Measurements from ENCODE around the gene JAM2.
"Not testable (repeated sequence)": the region's sequence is repeated elsewhere in the genome, so short reads cannot be mapped to it uniquely, and the experiment has no call there.

JAM2 gene

DNA sequence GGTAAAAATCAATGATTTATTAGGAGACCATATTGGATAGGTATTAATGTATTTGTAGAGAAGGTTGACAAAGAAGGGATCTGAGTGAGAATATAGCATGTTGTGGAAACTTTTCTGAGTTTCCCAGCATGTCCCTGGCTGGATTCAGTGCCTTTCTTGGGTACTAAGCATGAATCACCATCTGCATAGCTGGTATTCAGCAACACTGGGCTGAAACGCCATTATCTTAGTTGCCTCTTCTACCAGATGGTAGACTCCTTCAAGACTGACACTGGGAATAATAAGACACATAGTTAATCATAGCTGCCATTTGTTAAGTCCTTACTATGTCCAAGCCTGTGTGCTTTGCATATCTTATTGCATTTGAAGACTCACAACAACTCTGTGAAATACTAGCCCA is 50.2 kb downstream of the JAM2 start:
- no peaks in the 10 kb centered on the region for H3K79me2 ChIP-seq (ENCODE audit: insufficient read depth, low read depth)
- no peaks in the 10 kb centered on the region for H4K20me1 ChIP-seq (ENCODE audit: insufficient read depth)
- H2AFZ ChIP-seq (ENCODE audit: low read depth), result no peak overlapping the region
- no peaks in the 10 kb centered on the region for H3K27me3 ChIP-seq (ENCODE audit: insufficient read depth, low read depth)
- no peak overlapping the region for H3K27ac ChIP-seq
- H3K4me2 ChIP-seq, result no peak overlapping the region
- no peak for TF ChIP-seq CTCF (conservative IDR thresholded peaks at IDR 0.05; ENCODE audit: low read depth, low read length)
- H3K4me1 ChIP-seq (ENCODE audit: low read depth, poor library complexity, severe bottlenecking), result no peaks in the 10 kb centered on the region
- no peaks in the 10 kb centered on the region for H3K36me3 ChIP-seq (ENCODE audit: insufficient read depth)
- no peak overlapping the region for H3K4me3 ChIP-seq (IDR thresholded peaks at IDR 0.05; ENCODE audit: insufficient read depth, low read depth, low read length)
- no peak overlapping the region for H3K9ac ChIP-seq

GRCh38 chr21:25691976-25692375 is 52.9 kb downstream of the JAM2 start:
- no peaks in the 10 kb centered on the region for H4K20me1 ChIP-seq (ENCODE audit: insufficient read depth)
- no peak for TF ChIP-seq CTCF (conservative IDR thresholded peaks at IDR 0.05; ENCODE audit: low read depth, low read length)
- H2AFZ ChIP-seq (ENCODE audit: low read depth), result no peak overlapping the region
- H3K79me2 ChIP-seq (ENCODE audit: insufficient read depth, low read depth), result no peaks in the 10 kb centered on the region
- no peaks in the 10 kb centered on the region for H3K4me1 ChIP-seq (ENCODE audit: low read depth, poor library complexity, severe bottlenecking)
- H3K9ac ChIP-seq, result no peak overlapping the region
- no peak overlapping the region for H3K4me2 ChIP-seq
- no peaks in the 10 kb centered on the region for H3K27me3 ChIP-seq (ENCODE audit: insufficient read depth, low read depth)
- no peak overlapping the region for H3K4me3 ChIP-seq (IDR thresholded peaks at IDR 0.05; ENCODE audit: insufficient read depth, low read depth, low read length)
- H3K27ac ChIP-seq, result no peak overlapping the region
- no peaks in the 10 kb centered on the region for H3K36me3 ChIP-seq (ENCODE audit: insufficient read depth)

- not testable (repeated sequence) for H3K4me3 ChIP-seq (IDR thresholded peaks at IDR 0.05; ENCODE audit: insufficient read depth, low read depth, low read length); H3K27me3 ChIP-seq (ENCODE audit: insufficient read depth, low read depth); H3K4me2 ChIP-seq; H3K79me2 ChIP-seq (ENCODE audit: insufficient read depth, low read depth); H3K4me1 ChIP-seq (ENCODE audit: low read depth, poor library complexity, severe bottlenecking); H2AFZ ChIP-seq (ENCODE audit: low read depth); H3K27ac ChIP-seq; H4K20me1 ChIP-seq (ENCODE audit: insufficient read depth); H3K9ac ChIP-seq; H3K36me3 ChIP-seq (ENCODE audit: insufficient read depth)
Observed at GRCh38 chr21:25695461-25695860, 56.4 kb downstream of the JAM2 start.

DNA sequence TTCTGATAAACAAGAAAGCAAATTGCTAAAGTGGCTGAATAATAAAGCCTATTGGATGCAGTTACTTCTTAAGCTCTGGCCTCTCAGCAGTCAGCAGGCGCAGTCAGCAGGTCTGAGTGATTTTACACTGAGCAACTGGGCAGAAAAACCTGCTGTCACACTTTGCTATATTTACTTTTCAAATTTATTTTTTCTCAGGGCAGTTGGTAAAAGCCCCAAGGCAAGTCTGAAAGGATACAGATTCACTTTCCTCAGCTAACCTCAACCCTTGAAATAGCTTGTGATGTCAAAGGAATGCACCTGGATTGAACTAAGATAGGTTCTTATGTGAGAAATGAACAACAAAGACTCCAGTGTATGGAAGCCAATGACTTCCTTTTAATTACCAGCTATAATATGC is 61.7 kb downstream of the JAM2 start:
- TF ChIP-seq CTCF (conservative IDR thresholded peaks at IDR 0.05; ENCODE audit: low read depth, low read length), result no peak
- Histone ChIP-seq H2AFZ (ENCODE audit: low read depth) (no peak overlapping the region), H4K20me1 (ENCODE audit: insufficient read depth) (no peaks in the 10 kb centered on the region), H3K9ac (no peak overlapping the region), H3K4me3 (IDR thresholded peaks at IDR 0.05; ENCODE audit: insufficient read depth, low read depth, low read length) (no peak overlapping the region), H3K27me3 (ENCODE audit: insufficient read depth, low read depth) (no peaks in the 10 kb centered on the region), H3K79me2 (ENCODE audit: insufficient read depth, low read depth) (no peaks in the 10 kb centered on the region), H3K36me3 (ENCODE audit: insufficient read depth) (no peaks in the 10 kb centered on the region), H3K27ac (no peak overlapping the region), H3K4me1 (ENCODE audit: low read depth, poor library complexity, severe bottlenecking) (no peaks in the 10 kb centered on the region), H3K4me2 (no peak overlapping the region)

DNA sequence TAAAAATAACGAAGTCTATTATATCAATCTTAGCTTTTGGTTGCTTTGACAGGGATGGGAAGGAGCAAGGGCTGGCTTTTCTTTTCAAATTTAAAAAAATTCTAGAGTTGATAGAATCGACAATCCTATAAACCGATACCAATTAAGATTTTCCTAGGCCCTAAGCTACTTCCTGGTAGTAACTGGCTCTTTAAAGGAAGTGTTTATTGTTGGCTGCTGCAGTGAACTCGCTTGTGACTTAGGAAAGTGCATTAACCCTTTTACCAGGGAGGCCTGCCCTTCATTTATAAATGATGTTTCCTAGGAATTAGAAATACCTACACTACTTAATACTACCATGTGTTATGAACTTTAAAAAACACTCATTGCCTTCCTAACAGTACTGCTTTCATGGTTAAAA is 62.5 kb downstream of the JAM2 start:
- Histone ChIP-seq H3K79me2 (ENCODE audit: insufficient read depth, low read depth) (no peaks in the 10 kb centered on the region), H3K4me1 (ENCODE audit: low read depth, poor library complexity, severe bottlenecking) (no peaks in the 10 kb centered on the region), H3K9ac (no peak overlapping the region), H3K4me2 (no peak overlapping the region), H2AFZ (ENCODE audit: low read depth) (no peak overlapping the region), H4K20me1 (ENCODE audit: insufficient read depth) (no peaks in the 10 kb centered on the region), H3K27ac (no peak overlapping the region), H3K36me3 (ENCODE audit: insufficient read depth) (no peaks in the 10 kb centered on the region), H3K4me3 (IDR thresholded peaks at IDR 0.05; ENCODE audit: insufficient read depth, low read depth, low read length) (no peak overlapping the region), H3K27me3 (ENCODE audit: insufficient read depth, low read depth) (no peaks in the 10 kb centered on the region)
- TF ChIP-seq CTCF (conservative IDR thresholded peaks at IDR 0.05; ENCODE audit: low read depth, low read length), result no peak
